ENCODE measurements around the gene FAM72C.
"Not testable (repeated sequence)": the region's sequence is repeated elsewhere in the genome, so short reads cannot be mapped to it uniquely, and the experiment has no call there.

DNA sequence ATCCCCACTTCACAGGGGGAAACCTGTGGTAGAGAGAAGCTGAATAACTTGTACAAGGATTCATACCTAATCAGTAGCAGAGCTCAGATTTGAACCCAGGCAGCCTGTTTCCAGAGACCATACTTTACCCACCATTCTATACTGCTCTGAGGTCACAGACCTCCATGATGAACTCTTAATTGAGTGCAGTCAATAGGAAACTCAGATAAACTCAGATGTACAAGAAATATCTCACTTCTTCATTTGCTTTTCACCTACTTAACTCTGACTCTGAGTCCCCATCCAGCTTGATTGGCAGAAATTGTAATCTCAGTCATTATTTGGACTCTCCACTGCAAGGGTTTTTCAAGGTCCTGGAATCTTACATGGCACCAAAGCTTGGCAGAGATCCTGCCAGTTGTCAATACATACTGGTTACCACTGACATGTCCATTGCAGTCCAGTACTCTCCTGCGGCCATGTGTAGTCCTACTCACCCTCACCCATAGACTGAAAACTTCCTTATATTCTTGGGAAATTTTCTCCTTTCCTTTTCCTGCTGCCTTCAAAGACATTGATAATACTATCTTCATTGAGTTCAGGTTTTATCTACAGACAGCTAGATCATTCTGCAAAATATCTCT lies 29.4 kb downstream of the FAM72C start:
- TF ChIP-seq CTCF, POLR2A (IDR thresholded peaks at IDR 0.05): not testable (repeated sequence)

Data from testis (tissue), 2 donors.